CD4-positive, alpha-beta T cell treated with Interleukin-2 at 100 ng/mL for 4 hours (primary cell): ENCODE measurements around the gene MYO1D.
"Not testable (repeated sequence)": the region's sequence is repeated elsewhere in the genome, so short reads cannot be mapped to it uniquely, and the experiment has no call there.

ENCODE experiments used
- DNase-seq: peaks from one replicate; pipeline ENCODE4 v3.0.0-alpha.2; 2020; ENCODE audit warnings: low spot score

The MYO1D gene

DNA sequence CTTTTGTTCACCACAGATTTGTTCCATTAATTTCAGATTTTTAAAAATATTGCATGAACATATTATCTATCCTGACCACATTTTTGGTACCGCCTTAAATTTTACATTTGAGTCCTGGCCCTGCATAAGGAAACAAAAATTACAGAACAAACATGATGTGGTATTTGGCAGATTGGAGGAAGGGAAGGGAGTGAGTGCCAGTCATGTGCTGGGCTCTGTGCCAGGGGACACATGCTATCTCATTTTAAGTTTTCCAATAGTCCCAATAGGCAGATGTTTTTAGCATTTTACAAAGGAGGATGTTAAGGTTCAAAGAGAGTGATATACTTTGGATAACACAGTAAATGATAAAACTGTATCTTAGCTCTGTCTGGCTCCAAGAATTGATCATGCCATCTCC lies 205.0 kb downstream of the MYO1D start:
- no peak for DNase-seq

DNA sequence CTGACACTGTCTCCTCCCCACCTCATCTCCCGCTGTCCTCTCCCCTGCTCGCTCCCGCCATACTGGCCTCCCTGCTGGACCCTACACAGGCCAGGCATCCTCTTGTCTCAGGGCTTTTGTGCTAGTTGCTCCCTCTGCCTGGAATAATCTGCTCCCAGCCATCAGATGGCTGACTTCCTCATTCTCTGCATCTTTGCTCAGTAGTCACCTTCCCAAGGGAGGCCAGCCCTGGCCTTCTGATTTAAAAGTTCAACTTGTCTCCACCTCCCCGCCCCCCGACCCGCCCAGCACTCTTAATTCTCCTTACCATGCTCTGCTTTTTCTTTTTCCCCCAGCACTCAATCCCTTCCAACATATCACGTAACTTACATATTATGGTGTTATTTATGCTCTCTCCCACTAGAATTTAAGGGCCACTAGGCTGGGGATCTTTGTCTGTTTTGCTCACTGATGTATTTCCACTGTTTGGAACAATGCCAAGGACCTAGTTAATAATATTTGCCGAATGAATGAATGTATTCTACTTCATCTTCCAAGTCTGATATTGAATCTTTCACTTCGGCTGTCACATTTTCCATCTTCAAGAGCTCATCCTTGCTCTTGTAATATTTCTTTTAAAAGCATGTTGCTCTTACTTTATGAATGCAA lies 211.9 kb downstream of the MYO1D start:
- no peak for DNase-seq

DNA sequence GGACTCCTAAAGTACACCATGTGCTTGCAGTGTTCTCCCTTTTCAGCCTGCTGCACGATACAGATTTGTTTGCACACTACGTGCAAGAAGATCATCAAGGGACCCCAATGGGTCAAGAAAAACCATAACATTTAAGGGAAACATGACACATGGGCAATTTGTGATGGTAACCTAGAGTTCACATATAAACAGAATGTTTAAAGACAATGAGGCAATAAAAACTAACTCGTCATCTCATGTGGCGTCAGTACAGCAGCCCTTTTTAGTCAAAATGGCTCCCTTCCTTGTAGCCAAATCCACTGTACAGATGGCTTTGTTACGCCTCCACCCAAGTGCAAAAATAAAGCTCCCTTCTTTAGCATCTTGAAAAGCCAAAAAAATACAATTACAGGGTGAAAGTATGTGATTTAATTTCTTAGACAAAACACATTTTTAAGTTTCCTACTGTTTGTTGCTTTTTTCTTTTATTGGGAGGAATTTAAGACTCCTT lies 216.4 kb downstream of the MYO1D start:
- DNase-seq = no peak

DNA sequence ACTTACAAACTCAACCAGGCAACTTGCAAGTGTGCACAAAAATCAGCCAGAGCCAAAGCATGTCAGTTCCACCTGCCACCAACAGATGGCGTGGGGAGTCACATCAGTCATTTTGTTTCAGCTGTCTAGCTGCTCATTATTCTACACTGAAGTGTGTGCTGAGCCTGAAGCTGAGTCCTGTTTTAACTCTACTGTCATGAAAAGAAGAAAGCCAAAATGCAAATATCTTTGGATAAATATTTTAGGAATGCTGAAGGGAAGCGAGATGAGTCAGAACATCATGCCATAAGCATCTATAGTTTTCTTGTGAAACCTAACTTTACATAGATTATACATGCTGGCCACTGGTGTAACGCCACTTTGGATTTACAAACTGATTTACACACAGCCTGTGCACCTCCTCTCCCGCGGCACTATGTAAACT lies 217.5 kb downstream of the MYO1D start:
- DNase-seq = peak; percentile 66

DNA sequence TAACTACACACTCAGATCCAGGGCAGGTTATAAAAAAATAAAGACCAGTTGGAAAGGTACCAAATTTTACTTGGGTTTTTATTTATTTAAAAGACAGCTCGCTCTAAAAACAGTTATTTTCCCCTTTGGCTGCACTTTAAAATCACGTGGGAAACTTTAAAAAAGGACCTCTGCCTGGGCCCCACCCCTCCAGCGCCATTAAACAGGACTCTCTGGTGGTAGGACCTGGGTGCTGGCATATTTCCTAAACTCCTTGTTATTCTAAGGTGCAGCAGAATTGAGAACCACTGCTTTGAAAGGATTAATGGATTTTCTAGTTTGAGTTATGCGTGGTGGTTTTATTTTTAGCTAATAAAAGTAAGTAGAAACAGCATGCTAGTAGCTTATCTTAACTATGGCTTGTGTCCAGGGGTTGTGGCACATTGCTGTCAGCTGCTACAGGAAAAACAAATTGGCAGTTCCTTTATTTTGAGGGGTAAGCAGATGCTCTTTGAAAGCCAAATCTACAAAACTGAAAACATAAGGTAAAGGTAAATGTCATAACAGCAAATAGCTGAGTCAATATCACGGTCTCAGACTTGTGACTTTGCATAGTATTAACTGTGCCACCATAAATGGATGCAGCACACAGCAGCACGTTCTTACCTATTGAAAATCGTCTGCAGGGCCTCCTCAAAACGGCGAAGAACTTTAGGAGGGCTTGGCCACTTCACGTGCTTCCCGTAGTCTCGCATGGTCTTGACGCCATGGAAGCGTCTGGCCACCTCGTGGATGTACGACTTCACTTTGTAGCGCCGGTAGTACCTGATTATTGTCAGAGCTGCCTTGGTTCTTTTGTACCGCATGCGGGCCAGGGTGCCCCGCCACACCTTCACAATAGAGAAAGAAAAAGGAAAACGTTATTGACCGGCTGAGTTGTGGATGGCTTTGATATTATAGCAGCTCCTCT lies 218.2 kb downstream of the MYO1D start:
- DNase-seq = no peak

DNA sequence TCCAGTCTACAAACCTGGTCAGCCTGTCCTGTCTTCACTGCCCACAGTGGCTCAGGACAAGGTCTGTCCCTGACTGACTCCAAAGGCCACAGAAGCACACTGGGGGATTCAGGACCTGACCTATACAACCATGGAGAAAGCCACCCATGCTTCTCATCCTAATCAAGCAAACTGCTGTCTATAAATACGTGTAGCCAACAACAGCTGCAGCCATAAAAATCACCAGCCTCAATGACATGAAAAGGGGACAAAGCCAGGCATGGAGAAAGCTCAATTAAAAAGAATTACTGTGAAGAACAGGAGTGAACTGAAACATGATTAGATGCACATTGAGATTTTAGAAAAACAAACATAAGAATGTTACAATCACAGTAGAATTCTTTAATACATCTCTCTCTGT lies 220.0 kb downstream of the MYO1D start:
- no peak for DNase-seq

DNA sequence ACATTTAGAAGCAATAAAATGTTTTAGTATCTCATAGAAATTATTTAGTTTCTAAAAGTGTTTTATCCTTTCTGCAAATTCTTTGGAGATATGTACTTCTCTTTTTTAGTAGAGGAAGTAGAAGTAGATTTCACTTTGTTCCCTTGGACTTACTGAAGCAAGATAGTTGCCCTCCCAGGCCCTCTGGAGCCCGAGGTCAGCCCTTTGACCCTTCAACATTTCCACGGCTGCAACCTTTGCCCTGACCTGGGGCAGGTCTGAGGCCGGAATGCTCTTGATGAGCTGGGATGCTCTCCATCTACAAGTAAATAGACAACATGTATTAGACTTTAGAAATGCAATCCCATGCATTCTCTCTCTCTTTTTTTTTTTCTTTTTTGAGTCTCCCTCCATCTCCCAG lies 222.6 kb downstream of the MYO1D start:
- no peak for DNase-seq

DNA sequence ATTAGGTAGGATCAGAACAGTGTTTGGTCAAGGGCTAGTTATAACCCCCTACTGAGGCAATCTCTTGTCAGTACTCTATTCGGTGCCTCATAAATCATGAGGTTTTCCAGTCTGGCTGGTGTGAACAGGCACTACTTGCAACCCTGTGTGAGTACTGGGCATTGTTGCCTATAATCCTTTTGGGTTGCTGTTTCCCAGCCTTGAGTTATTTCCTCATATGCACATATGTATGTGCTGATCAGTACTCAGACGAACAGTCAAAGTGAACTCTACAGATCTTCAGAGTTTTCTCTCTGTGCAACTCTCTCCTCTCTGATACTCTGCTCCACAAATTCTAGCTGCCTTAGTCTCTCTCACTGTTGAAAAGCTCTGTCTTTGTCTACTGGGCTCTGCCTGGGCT lies 225.8 kb downstream of the MYO1D start:
- DNase-seq = no peak

DNA sequence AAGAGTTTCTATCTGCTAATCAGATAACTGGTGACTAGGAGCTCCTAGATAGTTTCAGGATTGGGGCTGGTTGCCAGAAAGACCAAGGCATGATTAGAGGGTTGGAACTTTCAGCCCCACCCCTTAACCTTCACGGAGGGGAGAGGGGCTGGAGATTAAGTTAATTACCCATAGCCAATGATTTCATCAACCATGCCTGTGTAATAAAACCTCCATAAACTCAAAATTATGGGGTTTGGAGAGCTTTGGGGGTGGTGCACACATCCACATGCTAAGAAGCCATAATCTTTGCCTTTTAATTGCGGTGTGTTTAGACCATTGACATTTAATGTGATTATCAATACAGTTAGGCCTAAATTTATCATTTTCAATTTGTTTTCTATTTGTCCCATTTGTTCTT lies 228.5 kb downstream of the MYO1D start:
- no peak for DNase-seq

DNA sequence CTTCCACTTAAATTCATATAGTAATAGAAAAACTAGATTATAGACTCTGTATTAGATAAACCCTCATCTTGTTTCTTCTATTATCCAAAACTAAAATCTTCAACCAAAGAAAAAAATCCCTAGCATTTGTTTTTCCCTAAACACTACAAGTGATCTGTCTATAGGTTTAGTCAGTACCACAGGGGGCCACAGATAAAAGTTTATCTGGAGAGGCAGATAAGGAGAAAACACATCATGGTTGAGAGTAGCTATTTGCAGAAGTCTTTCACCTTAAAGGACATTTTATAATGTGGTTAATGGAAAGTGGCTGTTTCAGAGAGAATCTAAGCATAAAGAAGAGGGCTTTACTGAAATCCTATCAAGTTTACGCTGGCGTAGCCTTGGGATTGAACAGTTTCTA lies 230.0 kb downstream of the MYO1D start:
- DNase-seq = no peak

DNA sequence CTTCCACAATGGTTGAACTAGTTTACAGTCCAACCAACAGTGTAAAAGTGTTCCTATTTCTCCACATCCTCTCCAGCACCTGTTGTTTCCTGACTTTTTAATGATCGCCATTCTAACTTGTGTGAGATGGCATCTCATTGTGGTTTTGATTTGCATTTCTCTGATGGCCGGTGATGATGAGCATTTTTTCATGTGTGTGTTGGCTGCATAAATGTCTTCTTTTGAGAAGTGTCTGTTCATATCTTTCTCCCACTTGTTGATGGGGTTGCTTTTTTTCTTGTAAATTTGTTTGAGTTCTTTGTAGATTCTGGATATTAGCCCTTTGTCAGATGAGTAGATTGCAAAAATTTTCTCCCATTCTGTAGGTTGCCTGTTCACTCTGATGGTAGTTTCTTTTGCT lies 235.4 kb downstream of the MYO1D start:
- not testable (repeated sequence) for DNase-seq

DNA sequence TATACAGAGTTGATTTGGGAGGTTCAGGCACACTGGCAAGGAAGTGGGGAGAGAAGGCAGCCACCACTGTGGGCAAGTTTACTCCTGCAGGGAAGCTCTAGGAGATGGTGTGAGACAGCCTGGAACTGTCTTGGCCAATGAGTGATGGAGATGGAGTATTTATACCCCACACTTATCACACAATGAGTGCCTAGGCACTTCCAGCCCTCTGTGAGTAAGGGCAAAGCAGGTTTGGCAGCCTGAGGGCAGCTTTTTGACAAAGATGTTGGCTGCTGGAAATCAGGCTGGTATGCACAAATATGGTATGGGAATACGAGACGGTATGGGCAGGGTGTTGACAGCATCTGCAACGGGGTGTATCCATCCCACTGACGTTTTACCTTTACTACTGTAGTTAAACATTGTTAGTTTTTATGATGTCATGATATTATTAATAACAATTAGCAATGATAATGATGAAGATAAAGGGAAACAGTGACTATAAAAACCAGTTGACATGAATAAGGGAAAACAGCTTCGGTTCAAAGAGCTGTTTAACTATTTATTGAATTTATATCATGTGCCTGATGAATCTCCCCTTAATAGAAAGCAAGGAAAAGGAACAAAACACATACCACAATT lies 240.2 kb downstream of the MYO1D start:
- DNase-seq = no peak

DNA sequence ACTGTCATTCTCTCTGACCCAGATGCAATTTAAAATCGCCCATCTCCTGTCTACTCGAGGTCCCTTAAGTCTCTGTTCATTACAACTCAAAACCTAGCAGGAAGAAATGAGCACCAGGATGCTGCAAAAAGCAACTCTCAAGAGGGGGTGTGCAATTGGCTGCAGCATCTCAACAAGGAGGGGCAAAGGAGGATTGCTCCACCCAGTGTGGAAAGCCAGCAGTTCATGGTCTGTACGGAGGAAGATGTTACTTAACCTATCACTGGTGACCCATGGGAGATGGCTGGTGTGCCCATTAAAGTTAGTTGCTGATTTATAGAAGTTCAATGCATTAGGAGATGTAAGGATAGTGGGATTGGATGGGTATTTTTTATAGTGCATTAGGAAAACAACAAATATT lies 242.8 kb downstream of the MYO1D start:
- DNase-seq = no peak

DNA sequence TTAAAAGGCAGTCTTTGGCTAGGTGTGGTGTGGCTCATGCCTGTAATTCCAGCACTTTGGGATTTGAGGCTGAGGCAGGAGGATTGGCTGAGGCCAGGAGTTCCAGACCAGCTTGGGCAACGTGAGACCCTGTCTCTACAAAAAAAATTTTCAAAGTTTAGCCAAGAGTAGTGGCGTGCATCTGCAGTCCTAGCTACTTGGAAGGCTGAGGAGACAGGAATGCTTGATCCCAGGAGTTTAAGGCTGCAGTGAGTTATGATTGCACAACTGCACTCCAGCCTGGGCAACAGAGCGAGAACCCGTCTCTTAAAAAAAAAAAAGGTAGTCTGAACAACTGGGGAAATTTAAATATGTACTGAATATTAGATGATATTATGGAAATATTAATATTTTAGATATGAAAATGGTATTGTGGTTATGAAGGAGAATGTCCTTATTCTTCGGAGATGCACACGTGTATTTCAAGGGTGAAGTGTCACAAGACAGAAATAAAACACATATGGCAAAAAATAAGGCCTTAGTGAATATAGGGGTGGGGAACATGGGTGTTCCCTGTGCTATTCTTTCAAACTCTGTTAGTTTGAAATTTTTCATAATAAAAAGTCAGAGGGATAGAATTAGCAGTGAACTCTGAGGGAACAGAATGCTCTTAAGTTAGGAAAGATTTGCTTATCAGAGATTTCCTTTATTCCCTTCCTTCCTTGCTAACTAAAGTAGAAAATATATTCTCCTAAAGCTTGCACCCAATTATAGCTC lies 245.4 kb downstream of the MYO1D start:
- DNase-seq = no peak

DNA sequence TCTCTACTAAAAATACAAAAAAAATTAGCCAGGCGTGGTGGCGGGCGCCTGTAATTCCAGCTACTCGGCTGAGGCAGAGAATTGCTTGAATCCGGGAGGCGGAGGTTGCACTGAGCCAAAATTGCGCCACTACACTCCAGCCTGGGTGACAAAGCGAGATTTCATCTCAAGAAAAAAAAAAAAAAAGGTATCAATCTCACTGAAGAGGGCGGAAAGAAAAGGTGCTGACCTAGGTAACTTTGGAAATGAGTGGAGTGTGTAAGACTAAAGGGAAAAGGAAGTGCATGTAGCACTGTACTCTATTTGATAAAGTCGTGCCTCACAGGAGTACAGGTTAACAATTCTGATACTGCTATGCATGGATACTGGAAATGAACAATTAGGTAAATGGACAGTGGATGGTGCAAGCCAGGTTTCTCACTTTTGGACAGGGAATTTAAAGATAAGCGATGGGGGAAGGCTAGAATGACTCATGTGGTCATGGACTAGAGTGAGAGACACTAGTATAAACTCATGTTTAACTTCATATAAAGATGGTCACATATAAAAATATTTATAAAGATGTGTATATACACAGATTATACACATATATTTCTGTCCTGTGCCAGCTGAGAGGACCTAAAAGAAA lies 247.2 kb downstream of the MYO1D start:
- no peak for DNase-seq

DNA sequence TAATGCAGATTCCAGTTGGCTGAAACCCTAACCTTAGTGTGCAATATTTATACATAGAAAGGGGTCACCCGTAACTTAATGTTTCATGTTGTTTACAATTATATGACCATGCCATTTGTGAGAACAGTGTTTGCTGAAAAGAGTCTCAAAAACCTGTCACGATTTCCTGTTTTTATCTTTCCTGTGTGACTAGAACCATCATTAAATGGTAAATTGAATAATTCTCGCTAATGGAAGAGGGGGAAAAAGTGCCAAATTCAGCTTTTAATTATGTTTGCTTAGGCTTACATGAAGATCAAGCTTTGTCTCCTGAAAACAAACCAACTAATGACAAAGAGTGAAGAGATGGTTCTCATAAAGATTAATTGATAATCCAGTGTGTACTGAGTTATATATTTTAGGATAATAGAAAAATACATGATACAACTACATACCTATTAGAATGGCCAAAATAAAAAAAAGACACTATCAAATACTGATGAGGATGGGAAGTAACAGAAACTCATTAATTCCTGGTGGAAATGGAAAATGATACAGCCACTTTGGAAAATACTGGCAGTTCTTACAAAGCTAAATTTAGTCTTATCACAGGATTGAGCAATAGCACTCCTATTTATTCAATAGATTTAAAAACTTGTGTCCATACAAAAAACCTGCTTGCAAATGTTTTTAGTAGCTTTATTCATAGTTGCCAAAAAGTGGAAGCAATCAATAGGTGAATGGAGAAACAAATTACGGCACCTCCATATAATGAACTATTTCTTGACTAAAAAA lies 248.5 kb downstream of the MYO1D start:
- DNase-seq = no peak

DNA sequence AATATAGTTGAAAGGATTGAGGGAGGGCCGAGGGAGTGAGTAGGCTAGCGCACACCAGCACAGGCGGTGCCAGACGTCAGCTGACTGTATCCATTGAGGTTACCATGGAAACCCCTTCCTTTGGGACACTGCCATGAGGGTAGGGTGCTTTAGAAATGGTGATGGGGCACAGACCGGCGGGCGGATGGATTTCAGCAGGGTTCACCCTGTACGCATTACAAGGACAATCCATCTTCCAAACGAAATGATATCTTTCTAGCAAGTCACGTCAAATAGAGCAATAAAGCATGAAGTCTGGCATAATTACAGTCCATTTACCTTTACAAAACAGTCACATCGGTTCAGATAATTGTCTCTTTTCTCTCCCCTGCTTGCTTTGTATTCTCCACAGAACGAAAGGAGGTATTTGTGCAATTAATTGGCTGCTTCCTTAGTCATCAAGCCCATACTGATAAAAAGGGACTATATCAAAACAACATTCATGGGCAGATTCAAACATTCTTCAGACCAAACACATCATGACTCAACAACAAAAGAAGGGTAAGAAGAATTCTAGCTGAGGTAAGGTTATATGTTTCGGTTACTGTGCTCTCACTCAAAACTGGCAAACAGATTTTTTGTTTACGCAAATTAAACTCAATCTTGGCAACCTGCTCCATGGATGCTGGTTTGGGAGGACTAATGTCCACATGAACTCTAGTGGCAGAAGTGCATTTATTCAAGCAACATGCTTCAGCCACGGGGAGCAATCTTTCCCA lies 249.5 kb downstream of the MYO1D start:
- no peak for DNase-seq

DNA sequence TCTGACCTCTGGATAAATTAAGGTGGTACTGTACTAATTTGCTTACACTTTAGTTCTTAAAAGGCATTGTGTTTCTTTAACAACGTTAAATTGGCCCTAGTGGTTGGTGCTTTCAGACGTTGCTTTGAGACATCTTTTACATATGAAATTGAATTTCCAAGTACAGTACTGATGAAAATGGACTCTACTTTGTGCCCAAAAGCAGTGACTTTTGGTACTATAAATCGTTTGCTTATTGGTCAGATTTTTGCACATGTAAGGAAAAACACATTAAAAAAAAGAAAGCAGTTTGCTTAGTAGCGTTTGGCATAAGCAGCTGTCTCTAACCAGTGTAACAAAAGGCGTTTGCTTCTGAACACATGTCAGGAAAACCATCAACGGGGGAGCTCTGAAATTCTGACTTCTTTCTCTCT lies 250.5 kb downstream of the MYO1D start:
- DNase-seq = no peak

DNA sequence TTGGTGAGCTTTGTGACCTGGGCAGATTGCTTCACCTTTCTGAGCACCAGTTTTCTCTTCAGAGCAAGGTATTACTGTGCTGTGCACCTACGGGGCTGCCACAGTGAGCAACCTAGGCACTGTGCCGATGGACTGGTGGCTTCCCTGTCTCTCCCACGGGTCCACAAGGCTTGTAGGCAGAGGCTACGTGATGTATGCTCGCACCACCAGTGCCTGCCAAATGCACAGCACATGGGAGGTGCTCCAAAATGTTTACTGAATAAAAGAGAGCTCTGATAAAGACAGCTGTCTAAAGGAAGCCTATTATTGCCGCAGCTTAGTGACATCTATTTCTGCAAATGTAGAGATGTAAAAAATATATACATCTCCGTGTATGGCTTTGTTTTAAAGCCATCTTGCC lies 251.0 kb downstream of the MYO1D start:
- DNase-seq = no peak

DNA sequence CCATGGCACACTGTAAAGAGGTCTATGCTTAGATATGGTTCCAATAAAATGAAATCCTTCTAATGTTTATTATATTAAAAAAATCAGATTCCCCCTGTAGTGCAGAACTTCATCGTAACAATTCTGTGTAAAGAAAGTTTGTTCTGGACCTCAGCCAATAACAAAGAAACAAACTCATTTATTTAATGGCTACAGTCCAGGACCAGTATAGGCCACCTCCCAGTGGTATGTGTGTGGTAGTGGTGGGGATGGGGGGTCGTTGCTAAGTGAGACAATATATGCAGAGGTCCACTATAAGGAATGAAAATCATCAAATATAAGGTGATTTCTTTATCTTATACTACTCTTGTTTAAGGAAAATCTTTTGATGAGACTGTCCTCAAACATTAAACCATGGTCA lies 253.7 kb downstream of the MYO1D start:
- no peak for DNase-seq
